H1 (cell line): Measurements from ENCODE around the gene ZNF512B. TPM values are rescaled to one million over a fixed set of nuclear protein-coding genes. Genes with fewer than 3 reads are reported as not detected.

Experiments used
- CTCF ChIA-PET: fragments of 300-600 bp; sonication (Branson Sonifier 250); formaldehyde crosslinking; loops from one replicate; lab custom pipeline; 2021; ENCODE audit not compliant: partially characterized antibody; lab: Charles Lee
- POLR2A ChIA-PET: fragments of 300-600 bp; sonication (Branson Sonifier 250); formaldehyde crosslinking; loops from one replicate; lab custom pipeline; 2021; ENCODE audit warnings: inconsistent platforms; ENCODE audit not compliant: partially characterized antibody; lab: Charles Lee
- DNase-seq, 2 experiments: peaks; one replicate each; pipeline versions ENCODE4 v3.0.0 to v3.0.0-alpha.2; 2010 to 2022; ENCODE audit warnings: low spot score in 2 of 2, low read depth in 1 of 2, mixed read lengths in 1 of 2
- FAIRE-seq: peaks from 2 replicates; lab custom pipeline; 2011; peaks lifted over from hg19 to GRCh38; lab: Jason Lieb, UNC
- H2AFZ ChIP-seq: 2 replicates; pipeline ENCODE4 v1.8.1; 2012; ENCODE audit warnings: low read length, inconsistent platforms
- H2AK5ac ChIP-seq: 2 replicates; pipeline ENCODE4 v1.6.1; 2013; ENCODE audit warnings: low read depth, low read length
- H2BK120ac ChIP-seq: replicated peaks from 2 replicates; pipeline ENCODE3; 2013; ENCODE audit warnings: low read depth, low read length, inconsistent platforms
- H2BK12ac ChIP-seq: 2 replicates; pipeline ENCODE4 v1.6.1; 2013; ENCODE audit warnings: low read depth, low read length
- H2BK15ac ChIP-seq: 2 replicates; pipeline ENCODE4 v1.6.1; 2013; ENCODE audit warnings: low read length
- H2BK20ac ChIP-seq: 2 replicates; pipeline ENCODE4 v1.6.1; 2013; ENCODE audit warnings: low read length
- H2BK5ac ChIP-seq: 2 replicates; pipeline ENCODE4 v1.6.1; 2013; ENCODE audit warnings: low read depth, low read length
- H3K14ac ChIP-seq: 2 replicates; pipeline ENCODE4 v1.6.1; 2013; ENCODE audit warnings: inconsistent platforms; ENCODE audit not compliant: insufficient read length
- H3K18ac ChIP-seq: 2 replicates; pipeline ENCODE4 v1.6.1; 2013; ENCODE audit warnings: low read length; ENCODE audit errors: extremely low read depth
- H3K23ac ChIP-seq: 2 replicates; pipeline ENCODE4 v1.6.1; 2013; ENCODE audit warnings: inconsistent platforms; ENCODE audit not compliant: insufficient read length
- H3K23me2 ChIP-seq: 2 replicates; pipeline ENCODE4 v1.6.1; 2013; ENCODE audit warnings: low read depth, low read length
- H3K27ac ChIP-seq: 2 replicates; pipeline ENCODE4 v1.6.1; 2011; ENCODE audit warnings: low read depth, low read length, inconsistent platforms
- H3K27me3 ChIP-seq, 4 experiments: replicated peaks in 1 of 4; 1 replicate in 1 of 4; 2 replicates in 3 of 4; pipeline versions ENCODE4 v1.6.1 to v1.8.1; 2011 to 2013; ENCODE audit warnings: low read length in 3 of 4, mild to moderate bottlenecking in 3 of 4, inconsistent platforms in 2 of 4, mixed read lengths in 2 of 4, moderate library complexity in 1 of 4; ENCODE audit not compliant: control insufficient read depth in 3 of 4, insufficient read depth in 3 of 4; ENCODE audit errors: extremely low read depth in 1 of 4
- H3K36me3 ChIP-seq, 4 experiments: 2 replicates each; pipeline versions ENCODE4 v1.6.1 to v1.8.1; 2011 to 2013; ENCODE audit warnings: mild to moderate bottlenecking in 4 of 4, low read length in 3 of 4, moderate library complexity in 2 of 4, control low read depth in 1 of 4, inconsistent platforms in 1 of 4; ENCODE audit not compliant: insufficient read depth in 4 of 4, control insufficient read depth in 2 of 4
- H3K4ac ChIP-seq: replicated peaks from 2 replicates; pipeline ENCODE3; 2013; ENCODE audit warnings: low read length, low read depth, mixed read lengths, inconsistent platforms; ENCODE audit not compliant: insufficient read length
- H3K4me1 ChIP-seq, 4 experiments: replicated peaks in 1 of 4; 1 replicate in 1 of 4; 2 replicates in 3 of 4; pipeline versions ENCODE4 v1.6.1 to v1.8.1; 2011 to 2013; ENCODE audit warnings: low read length in 3 of 4, inconsistent platforms in 2 of 4, mixed read lengths in 1 of 4; ENCODE audit not compliant: insufficient read depth in 4 of 4, control insufficient read depth in 3 of 4
- H3K4me2 ChIP-seq, 2 experiments: 2 replicates each; pipeline versions ENCODE4 v1.6.1 to v1.8.1; 2011 to 2013; ENCODE audit warnings: low read depth in 2 of 2, low read length in 2 of 2, control low read depth in 1 of 2, inconsistent platforms in 1 of 2, mild to moderate bottlenecking in 1 of 2; ENCODE audit not compliant: insufficient read depth in 1 of 2
- H3K4me3 ChIP-seq, 4 experiments: fragments of 200-600, 300-600 bp in 1 of 4; sonication (generic), shearing (Covaris generic), sonication (Bioruptor Twin) in 1 of 4; 2 replicates each; pipeline versions ENCODE4 v1.5.1 to v1.8.1; 2011 to 2016; ENCODE audit warnings: low read length in 4 of 4, low read depth in 3 of 4, control low read depth in 2 of 4, inconsistent platforms in 2 of 4, mild to moderate bottlenecking in 2 of 4, mixed read lengths in 1 of 4, moderate library complexity in 1 of 4; ENCODE audit not compliant: insufficient read depth in 2 of 4; ENCODE audit errors: extremely low read depth in 1 of 4
- H3K56ac ChIP-seq: replicated peaks from 2 replicates; pipeline ENCODE3; 2013; ENCODE audit warnings: low read depth, mild to moderate bottlenecking, mixed read lengths, low read length, inconsistent platforms; ENCODE audit not compliant: insufficient read length
- H3K79me1 ChIP-seq: 2 replicates; pipeline ENCODE4 v1.6.1; 2013; ENCODE audit warnings: low read depth, low read length, control low read depth
- H3K79me2 ChIP-seq, 2 experiments: 2 replicates each; pipeline versions ENCODE4 v1.6.1 to v1.8.1; 2012 to 2013; ENCODE audit warnings: low read length in 2 of 2, mild to moderate bottlenecking in 2 of 2, inconsistent platforms in 1 of 2; ENCODE audit not compliant: insufficient read depth in 2 of 2, control insufficient read depth in 1 of 2
- H3K9ac ChIP-seq, 4 experiments: replicated peaks in 1 of 4; 1 replicate in 1 of 4; 2 replicates in 3 of 4; pipeline versions ENCODE4 v1.6.1 to v1.8.1; 2011 to 2013; ENCODE audit warnings: low read depth in 3 of 4, low read length in 3 of 4, control low read depth in 2 of 4, mild to moderate bottlenecking in 2 of 4, moderate library complexity in 2 of 4, inconsistent platforms in 1 of 4; ENCODE audit errors: extremely low read depth in 1 of 4
- H3K9me3 ChIP-seq, 2 experiments: 2 replicates each; pipeline versions ENCODE4 v1.6.1 to v1.8.1; 2012 to 2013; ENCODE audit warnings: mild to moderate bottlenecking in 2 of 2, moderate library complexity in 2 of 2, control low read depth in 1 of 2, inconsistent platforms in 1 of 2, low read depth in 1 of 2, low read length in 1 of 2, mixed read lengths in 1 of 2; ENCODE audit not compliant: insufficient read depth in 2 of 2
- H4K20me1 ChIP-seq, 2 experiments: replicated peaks in 1 of 2; 2 replicates each; pipeline versions ENCODE3 to v1.8.1; 2011 to 2013; ENCODE audit warnings: inconsistent platforms in 2 of 2, low read length in 2 of 2, mild to moderate bottlenecking in 1 of 2; ENCODE audit not compliant: insufficient read depth in 2 of 2, control insufficient read depth in 1 of 2
- H4K5ac ChIP-seq: 2 replicates; pipeline ENCODE4 v1.6.1; 2013; ENCODE audit warnings: low read length, low read depth, mixed read lengths, inconsistent platforms; ENCODE audit not compliant: insufficient read length
- H4K8ac ChIP-seq: 2 replicates; pipeline ENCODE4 v1.8.0; 2013; ENCODE audit warnings: mild to moderate bottlenecking, moderate library complexity, low read length, inconsistent platforms; ENCODE audit not compliant: insufficient read depth; ENCODE audit errors: extremely low read depth
- H4K91ac ChIP-seq: replicated peaks from 2 replicates; pipeline ENCODE3; 2013; ENCODE audit warnings: low read length, mixed read lengths, inconsistent platforms; ENCODE audit not compliant: insufficient read length
- PHF8 ChIP-seq: fragments of 200-600 bp; sonication (generic); conservative IDR thresholded peaks from 2 replicates; pipeline ENCODE4 v1.7.1; 2012; ENCODE audit warnings: low read depth, mild to moderate bottlenecking, inconsistent platforms, low read length, moderate library complexity
- RAD21 ChIP-seq, 2 experiments: IDR thresholded peaks in 1 of 2; conservative IDR thresholded peaks in 1 of 2; 2 replicates each; pipeline ENCODE4 v1.6.1; 2011; ENCODE audit warnings: low read depth in 2 of 2, low read length in 2 of 2, improper control_type of control experiment in 1 of 2, inconsistent platforms in 1 of 2, mild to moderate bottlenecking in 1 of 2, moderate library complexity in 1 of 2
- WGBS, 2 experiments: shearing (Covaris generic) in 1 of 2; methylation state at CpG; one replicate each; pipeline versions ENCODE4 v1.1.6 to v1.1.7; 2013 to 2015; ENCODE audit warnings: low lambda C conversion rate in 2 of 2, mixed read lengths in 2 of 2, inconsistent platforms in 1 of 2, low coverage in 1 of 2, missing lambda C conversion rate in 1 of 2; ENCODE audit not compliant: insufficient replicate concordance in 2 of 2, insufficient coverage in 1 of 2, insufficient read length in 1 of 2; ENCODE audit errors: extremely low coverage in 1 of 2, missing lambda C conversion rate in 1 of 2; 5-methylcytosine and 5-hydroxymethylcytosine counted together
- polyA plus RNA-seq, 7 experiments: library from polyadenylated mRNA; depleted of rRNA in 3 of 7; stranded (reverse) in 5 of 7; unstranded in 2 of 7; fragments of >200 nt in 5 of 7; fragments of 200-250 nt in 2 of 7; gene quantifications; 1 replicate in 5 of 7; 2 replicates in 1 of 7; 4 replicates in 1 of 7; pipeline versions ENCODE4 v1.2.1 to v1.2.3, GENCODE V29; 2011 to 2013; ENCODE audit warnings: missing spikeins in 2 of 7, mixed read lengths in 2 of 7
- total RNA-seq: library from RNA; stranded (reverse); fragmentation: NEBNext Ultra II Directional; extraction: Animal tissue kit (Norgen Biotek cat#: 25700); gene quantifications from 2 replicates; pipeline ENCODE4 v1.2.1, GENCODE V29; 2021
- TF ChIP-seq, protein P1 (sequence below), 3 experiments: IDR thresholded peaks; 1 replicate in 2 of 3; 2 replicates in 1 of 3; pipeline versions ENCODE4 v1.5.1 to v1.6.1; 2011; ENCODE audit warnings: low read length in 3 of 3, mild to moderate bottlenecking in 3 of 3, inconsistent platforms in 2 of 3, low read depth in 1 of 3, moderate library complexity in 1 of 3; ENCODE audit not compliant: insufficient read depth in 1 of 3; ENCODE audit errors: control extremely low read depth in 1 of 3

ZNF512B gene
- total and polyA plus RNA-seq, 2 of the 8 experiments (the other 6 are each of a cell fraction or from before 2014, with no cell fraction given), result 7.3 to 26.6 TPM

DNA sequence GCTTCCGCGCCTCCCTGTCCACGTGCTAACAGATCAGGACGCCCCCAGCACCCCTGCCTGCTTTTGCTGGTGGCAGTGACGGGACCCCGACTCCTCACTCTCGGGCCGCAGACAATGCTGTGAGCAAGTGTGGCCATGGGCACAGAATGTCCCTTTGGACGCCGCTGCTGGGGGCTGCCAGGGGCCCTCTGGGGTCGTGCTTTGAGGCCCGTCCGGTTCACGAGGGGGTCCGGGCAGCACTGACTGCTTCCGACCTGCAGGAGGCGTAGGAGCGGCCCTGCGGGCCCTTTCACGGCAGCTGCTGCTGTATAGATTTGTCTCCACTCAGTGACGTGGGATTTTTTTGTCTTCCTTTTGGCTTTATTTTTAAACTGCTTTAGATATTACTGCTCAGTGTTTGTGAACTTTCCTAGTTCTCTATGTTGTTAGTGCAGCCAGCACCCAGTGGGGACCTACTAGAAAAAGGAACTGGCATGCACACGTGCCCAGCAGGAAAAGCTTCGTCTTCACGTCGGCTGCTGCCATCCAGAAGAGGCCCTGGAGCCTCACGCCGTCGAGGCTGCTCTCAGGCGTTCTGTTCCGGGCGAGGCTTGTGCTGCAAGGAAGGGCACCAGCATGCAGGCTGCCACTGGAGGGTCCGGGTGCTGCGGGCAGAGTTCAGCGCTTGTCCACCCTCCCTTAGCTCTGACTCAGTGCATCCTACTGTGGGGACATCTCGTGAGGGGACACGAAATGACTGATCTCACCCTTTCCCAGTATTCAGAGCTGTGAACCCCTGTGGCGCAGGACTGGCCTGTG is 35.3 kb downstream of the ZNF512B start:
- Histone ChIP-seq H2BK12ac (no peak overlapping the region; the same call in 1 of the 2 replicates), H2BK5ac (no peak overlapping the region), H4K5ac (no peak overlapping the region), H2AK5ac (no peak overlapping the region), H3K79me1 (0 out of 2 replicates have a peak, but pooled peaks cover 2% of the 10 kb centered on the region), H3K4me2 (no peak overlapping the region), H2BK15ac (no peak overlapping the region), H2BK120ac (no peak overlapping the region), H3K9ac (no peak overlapping the region), H3K27me3 (no peaks in the 10 kb centered on the region), H3K4me1 (peaks cover 0 to 6% (median under 1%) of the 10 kb centered on the region in 4 experiments; a peak in 3 of 7 replicates), H3K4ac (no peak overlapping the region), H3K79me2 (no peaks in the 10 kb centered on the region), H3K27ac (no peak overlapping the region), H3K56ac (no peak overlapping the region), H3K9me3 (no peaks in the 10 kb centered on the region), H3K4me3 (no peak overlapping the region), H3K23ac (no peak overlapping the region), H3K14ac (no peak overlapping the region), H4K8ac (no peak overlapping the region), H3K36me3 (peaks cover 2 to 12% (median 9%) of the 10 kb centered on the region in 4 experiments; a peak in 4 of 8 replicates), H3K18ac (no peak overlapping the region), H3K23me2 (peaks cover 2% of the 10 kb centered on the region; the same call in 1 of the 2 replicates), H2BK20ac (no peak overlapping the region), H4K91ac (no peak overlapping the region), H2AFZ (no peak overlapping the region), H4K20me1 (peaks cover 8 to 14% of the 10 kb centered on the region in 2 experiments)
- 91% methylated on average over 37 of the region's 37 CpGs; no CpG with 5 or more reads in 1 of the 2 experiments for whole genome bisulfite sequencing, 2 experiments
- DNase-seq (peak in 1 of 2 experiments; percentile 80), FAIRE-seq (no peak)
- POLR2A ChIA-PET, result interaction anchor here (0.9 to 1.4 kb wide), 4 partner anchors 10 to 196 kb away, joined by 3 to 7 read pairs (median 4); partner anchors contain the start of gene TPD52L2
- peak; percentile 42 to 52; a peak in 3 of 4 replicates for TF ChIP-seq RAD21 (IDR thresholded peaks at IDR 0.05 in 1 of 2, conservative IDR thresholded peaks at IDR 0.05 in 1 of 2; ENCODE audit: low read depth in 2 of 2, low read length in 2 of 2)
- TF ChIP-seq PHF8, result no peak
- TF ChIP-seq, protein P1, sequence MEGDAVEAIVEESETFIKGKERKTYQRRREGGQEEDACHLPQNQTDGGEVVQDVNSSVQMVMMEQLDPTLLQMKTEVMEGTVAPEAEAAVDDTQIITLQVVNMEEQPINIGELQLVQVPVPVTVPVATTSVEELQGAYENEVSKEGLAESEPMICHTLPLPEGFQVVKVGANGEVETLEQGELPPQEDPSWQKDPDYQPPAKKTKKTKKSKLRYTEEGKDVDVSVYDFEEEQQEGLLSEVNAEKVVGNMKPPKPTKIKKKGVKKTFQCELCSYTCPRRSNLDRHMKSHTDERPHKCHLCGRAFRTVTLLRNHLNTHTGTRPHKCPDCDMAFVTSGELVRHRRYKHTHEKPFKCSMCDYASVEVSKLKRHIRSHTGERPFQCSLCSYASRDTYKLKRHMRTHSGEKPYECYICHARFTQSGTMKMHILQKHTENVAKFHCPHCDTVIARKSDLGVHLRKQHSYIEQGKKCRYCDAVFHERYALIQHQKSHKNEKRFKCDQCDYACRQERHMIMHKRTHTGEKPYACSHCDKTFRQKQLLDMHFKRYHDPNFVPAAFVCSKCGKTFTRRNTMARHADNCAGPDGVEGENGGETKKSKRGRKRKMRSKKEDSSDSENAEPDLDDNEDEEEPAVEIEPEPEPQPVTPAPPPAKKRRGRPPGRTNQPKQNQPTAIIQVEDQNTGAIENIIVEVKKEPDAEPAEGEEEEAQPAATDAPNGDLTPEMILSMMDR (IDR thresholded peaks at IDR 0.05; ENCODE audit: control extremely low read depth in 1 of 3, insufficient read depth in 1 of 3, low read depth in 1 of 3, low read length in 3 of 3), result peak; percentile 61 to 79 (median 76)
- CTCF ChIA-PET, result interaction anchor here (0.6 to 7.7 kb wide), 24 partner anchors 9 to 1000 kb away, joined by 3 to 58 read pairs (median 4); partner anchors contain the start of genes PRPF6 and SAMD10
